ENCODE results near the gene DSTYK. TPM values are rescaled to one million over a fixed set of nuclear protein-coding genes. Genes with fewer than 3 reads are reported as not detected.

Gene DSTYK
- total RNA-seq, 1 donor from 2014 or later, result 11.3 TPM

DNA sequence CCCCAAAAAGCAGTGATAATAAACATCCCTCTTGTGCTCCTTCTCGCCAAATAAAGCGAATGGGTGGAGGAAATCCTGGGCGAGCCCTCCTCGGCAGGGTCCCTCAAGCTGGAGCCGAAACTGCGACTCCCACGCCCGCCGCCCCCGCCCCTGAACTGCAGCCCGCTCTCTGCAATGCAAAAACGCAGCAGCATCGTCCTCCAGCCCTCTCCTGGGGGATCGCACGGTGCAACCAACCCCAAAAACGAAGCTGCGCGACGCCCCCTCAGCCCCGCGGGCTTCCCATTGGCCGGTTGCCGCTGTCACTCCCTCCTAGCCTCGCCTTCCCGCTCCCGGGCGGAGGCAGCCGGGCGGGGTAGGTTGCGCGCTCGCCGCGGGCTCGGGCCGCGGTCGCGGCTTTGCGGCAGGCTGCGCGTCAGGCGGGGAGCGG is 16.1 kb upstream of the DSTYK start, which contains the start of gene TMCC2:
Gene TMCC2 (plus strand): TSS at position 363 of the 430 bp plus-strand sequence. CDS start 619 bp downstream, outside the sequence.
- peaks cover 1% of the 10 kb centered on the region for H3K27me3 ChIP-seq (ENCODE audit: control insufficient read depth, insufficient read depth, low read length)
- peak; percentile 58 for DNase-seq (ENCODE audit: low read depth)
- FAIRE-seq, result no peak
- peak within 1 kb of the TSS; percentile 43 for H3K4me3 ChIP-seq (ENCODE audit: low read depth, low read length)
- TF ChIP-seq CTCF (IDR thresholded peaks at IDR 0.05; ENCODE audit: insufficient read depth, low read length, severe bottlenecking), result no peak
- H3K36me3 ChIP-seq (ENCODE audit: control insufficient read depth, insufficient read depth, low read length), result no peaks in the 10 kb centered on the region

GRCh38 chr1:205226868-205227583 is 15.5 kb upstream of the DSTYK start:
- no peak for FAIRE-seq
- Histone ChIP-seq H3K36me3 (ENCODE audit: control insufficient read depth, insufficient read depth, low read length) (no peaks in the 10 kb centered on the region), H3K27me3 (ENCODE audit: control insufficient read depth, insufficient read depth, low read length) (no peaks in the 10 kb centered on the region), H3K4me3 (ENCODE audit: low read depth, low read length) (peak overlapping the region; percentile 43)
- peak; percentile 97 for DNase-seq (ENCODE audit: low read depth)
- no peak for TF ChIP-seq CTCF (IDR thresholded peaks at IDR 0.05; ENCODE audit: insufficient read depth, low read length, severe bottlenecking)

- no peak for TF ChIP-seq CTCF (IDR thresholded peaks at IDR 0.05; ENCODE audit: insufficient read depth, low read length, severe bottlenecking)
- no peaks in the 10 kb centered on the region for H3K36me3 ChIP-seq (ENCODE audit: control insufficient read depth, insufficient read depth, low read length)
- no peak overlapping the region for H3K4me3 ChIP-seq (ENCODE audit: low read depth, low read length)
- DNase-seq (ENCODE audit: low read depth) (peak; percentile 74), FAIRE-seq (no peak)
- no peaks in the 10 kb centered on the region for H3K27me3 ChIP-seq (ENCODE audit: control insufficient read depth, insufficient read depth, low read length)
Observed at GRCh38 chr1:205225901-205226765, 14.6 kb upstream of the DSTYK start.

DNA sequence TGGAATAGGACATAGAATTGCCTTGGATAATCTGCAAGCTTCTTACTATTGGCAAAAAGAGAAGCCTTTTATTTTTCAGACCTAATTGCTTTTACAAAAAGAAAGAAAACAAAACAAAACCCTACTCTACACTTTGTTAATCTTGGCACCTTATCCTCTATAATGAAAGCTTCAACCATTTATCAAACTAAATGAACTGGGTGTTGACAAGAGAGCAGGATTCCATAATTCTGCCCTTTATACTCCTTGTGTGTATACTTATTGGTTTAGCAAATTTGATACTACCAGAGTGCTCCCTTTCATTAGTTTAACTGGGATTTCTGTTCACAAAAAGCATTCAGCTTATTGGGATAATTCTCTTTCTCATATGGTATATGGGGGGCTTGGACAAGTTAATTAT is 13.2 kb upstream of the DSTYK start:
- Histone ChIP-seq H3K36me3 (ENCODE audit: control insufficient read depth, insufficient read depth, low read length) (no peaks in the 10 kb centered on the region), H3K4me3 (ENCODE audit: low read depth, low read length) (no peak overlapping the region), H3K27me3 (ENCODE audit: control insufficient read depth, insufficient read depth, low read length) (no peaks in the 10 kb centered on the region)
- FAIRE-seq (no peak), DNase-seq (ENCODE audit: low read depth) (no peak)
- TF ChIP-seq CTCF (IDR thresholded peaks at IDR 0.05; ENCODE audit: insufficient read depth, low read length, severe bottlenecking), result no peak

DNA sequence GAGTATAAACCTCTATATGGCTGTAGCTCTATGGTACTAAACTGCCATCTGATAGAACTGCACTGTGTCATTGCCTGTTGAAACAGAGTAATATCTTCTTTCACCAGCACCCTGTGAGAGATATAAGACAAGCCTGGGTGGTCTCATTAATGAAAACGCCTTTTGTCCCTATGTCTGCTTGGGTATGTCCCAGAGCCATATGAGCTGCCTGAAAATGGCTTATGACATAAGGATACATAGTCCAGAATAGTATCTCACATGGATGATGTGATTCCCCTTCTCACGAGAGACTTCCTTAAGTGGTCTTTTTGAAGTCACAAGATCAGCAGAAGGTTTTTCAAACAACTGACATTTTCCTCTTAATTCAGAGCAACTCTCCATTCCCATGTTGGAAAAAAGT is 8.9 kb upstream of the DSTYK start:
- no peak for TF ChIP-seq CTCF (IDR thresholded peaks at IDR 0.05; ENCODE audit: insufficient read depth, low read length, severe bottlenecking)
- FAIRE-seq, result no peak
- Histone ChIP-seq H3K27me3 (ENCODE audit: control insufficient read depth, insufficient read depth, low read length) (no peaks in the 10 kb centered on the region), H3K36me3 (ENCODE audit: control insufficient read depth, insufficient read depth, low read length) (no peaks in the 10 kb centered on the region), H3K4me3 (ENCODE audit: low read depth, low read length) (no peak overlapping the region)
- DNase-seq (ENCODE audit: low read depth), result no peak

Measured in bronchial epithelial cell (primary cell).